HG03108 (cell line): Measurements from ENCODE around the gene PRR14L.
A peak's percentile ranks its signal among the peaks of the same experiment; 100 is the strongest.
"Not testable (repeated sequence)": the region's sequence is repeated elsewhere in the genome, so short reads cannot be mapped to it uniquely, and the experiment has no call there.

Source experiments
- ATAC-seq: cut with Tn5 transposase; IDR thresholded peaks from one replicate; pipeline ENCODE4 v1.9.1; 2021; ENCODE audit warnings: moderate library complexity; ENCODE audit not compliant: unreplicated experiment

The PRR14L gene

GRCh38 chr22:31749636-31750364 lies at the start of gene PRR14L:
PRR14L (minus strand) TSS chr22:31750132; CDS start chr22:31738860, 11,272 bp downstream.
- ATAC-seq: peak; percentile 52

- ATAC-seq: not testable (repeated sequence)
These were observed 49.4 kb upstream of the PRR14L start for GRCh38 chr22:31799358-31799757.

GRCh38 chr22:31790240-31790639 lies 40.3 kb upstream of the PRR14L start:
- ATAC-seq: no peak

GRCh38 chr22:31789803-31790202 lies 39.9 kb upstream of the PRR14L start:
- ATAC-seq: no peak

- no peak for ATAC-seq
These were observed 26.3 kb upstream of the PRR14L start for GRCh38 chr22:31776231-31776630.

- ATAC-seq: no peak
These were observed 23.5 kb upstream of the PRR14L start for GRCh38 chr22:31773416-31773815.

GRCh38 chr22:31768422-31769059 lies 18.6 kb upstream of the PRR14L start:
- ATAC-seq: no peak

GRCh38 chr22:31764785-31765184 lies 14.9 kb upstream of the PRR14L start:
- no peak for ATAC-seq

GRCh38 chr22:31758860-31759259 lies 8.9 kb upstream of the PRR14L start:
- not testable (repeated sequence) for ATAC-seq

- ATAC-seq: no peak
These were observed 7.3 kb upstream of the PRR14L start for GRCh38 chr22:31757265-31757664.

GRCh38 chr22:31754813-31755212 lies 4.9 kb upstream of the PRR14L start:
- no peak for ATAC-seq

GRCh38 chr22:31753634-31754501 lies 3.9 kb upstream of the PRR14L start, which contains the start of gene DEPDC5:
DEPDC5 (plus strand) TSS chr22:31754019; CDS start chr22:31754922, 903 bp downstream.
- peak; percentile 54 for ATAC-seq

- ATAC-seq: no peak
These were observed 3.2 kb upstream of the PRR14L start for GRCh38 chr22:31753005-31753633.

- ATAC-seq: no peak
These were observed 2.3 kb upstream of the PRR14L start for GRCh38 chr22:31752096-31752847.

- ATAC-seq: no peak
These were observed 693 bp upstream of the PRR14L start for GRCh38 chr22:31750365-31751284.

GRCh38 chr22:31748490-31748889 lies 1.4 kb downstream of the PRR14L start:
- ATAC-seq: no peak

- no peak for ATAC-seq
These were observed 2.5 kb downstream of the PRR14L start for GRCh38 chr22:31747441-31747840.

GRCh38 chr22:31743871-31744270 lies 6.1 kb downstream of the PRR14L start:
- ATAC-seq: no peak

- no peak for ATAC-seq
These were observed 7.2 kb downstream of the PRR14L start for GRCh38 chr22:31742682-31743081.
